Measurements from ENCODE around the gene OR2T2.
"Not testable (repeated sequence)": the region's sequence is repeated elsewhere in the genome, so short reads cannot be mapped to it uniquely, and the experiment has no call there.

The OR2T2 gene

DNA sequence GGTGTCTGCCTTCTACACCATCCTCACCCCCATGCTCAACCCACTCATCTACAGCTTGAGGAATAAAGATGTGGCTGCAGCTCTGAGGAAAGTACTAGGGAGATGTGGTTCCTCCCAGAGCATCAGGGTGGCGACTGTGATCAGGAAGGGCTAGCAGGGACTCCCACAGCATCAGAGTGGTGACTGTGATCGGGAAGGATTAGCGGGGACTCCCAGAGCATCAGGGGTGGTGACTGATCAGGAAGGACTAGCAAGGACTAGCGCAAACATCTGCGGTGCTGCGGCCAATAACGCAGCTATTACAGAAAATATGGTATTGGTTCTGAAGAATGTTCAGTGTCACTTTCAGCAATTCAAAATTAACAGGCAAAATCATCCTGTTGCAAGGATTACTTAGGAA is 8.2 kb downstream of the OR2T2 start:
- not testable (repeated sequence) for DNase-seq

DNA sequence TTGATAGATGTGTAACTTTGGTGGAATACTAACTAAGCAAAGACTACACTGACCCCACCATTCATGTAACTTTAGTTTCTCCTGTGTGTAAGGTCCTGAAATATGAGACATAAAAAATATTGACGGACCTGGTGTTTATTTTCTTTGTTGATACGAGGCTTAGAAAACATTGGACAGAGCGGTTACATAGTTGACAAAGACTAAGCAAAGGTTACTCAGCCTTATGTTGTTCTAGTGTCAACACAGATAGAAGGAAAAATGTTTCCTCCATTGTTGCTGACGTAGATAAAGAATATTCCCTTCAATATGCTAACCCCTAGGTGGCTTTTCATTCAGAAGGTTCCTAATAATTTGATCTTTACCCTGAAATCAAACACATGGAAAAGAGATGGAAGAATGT is 9.6 kb downstream of the OR2T2 start:
- not testable (repeated sequence) for DNase-seq

DNA sequence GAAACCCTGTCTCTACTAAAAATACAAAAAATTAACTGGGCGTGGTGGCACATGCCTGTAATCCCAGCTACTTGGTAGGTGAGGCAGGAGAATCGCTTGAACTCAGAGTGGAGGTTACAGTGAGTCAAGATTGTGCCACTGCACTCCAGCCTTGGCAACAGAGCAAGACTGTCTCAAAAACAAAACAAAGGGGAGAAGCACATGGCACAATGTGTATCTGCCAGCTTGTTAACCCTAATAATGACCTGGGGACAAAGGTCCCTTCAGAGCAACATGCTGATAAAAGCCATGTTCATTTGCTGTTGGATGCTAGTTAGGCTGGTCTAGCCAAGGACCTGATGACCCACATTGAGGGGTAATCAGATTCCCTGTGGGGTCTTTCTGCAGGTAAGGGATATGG is 11.2 kb downstream of the OR2T2 start:
- not testable (repeated sequence) for DNase-seq

DNA sequence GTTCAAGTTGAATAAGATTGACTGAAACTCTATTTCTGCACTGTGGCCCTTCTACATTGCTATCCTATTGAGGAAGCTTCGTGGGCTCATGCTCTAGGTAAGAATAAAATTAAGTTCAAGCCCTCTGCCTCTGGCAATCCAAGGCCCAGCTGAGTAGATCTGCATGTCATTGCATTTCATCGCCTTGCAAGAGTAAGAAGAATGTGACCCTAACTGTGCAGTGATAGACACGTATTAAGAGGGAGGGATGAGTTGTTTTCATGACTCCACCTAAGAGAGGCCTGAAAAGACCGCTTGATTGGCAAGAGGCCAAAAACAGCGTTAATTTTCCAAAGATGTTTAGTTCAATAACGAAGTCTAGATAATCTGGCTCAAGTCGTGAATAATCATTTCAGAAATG is 13.7 kb downstream of the OR2T2 start:
- not testable (repeated sequence) for DNase-seq

DNA sequence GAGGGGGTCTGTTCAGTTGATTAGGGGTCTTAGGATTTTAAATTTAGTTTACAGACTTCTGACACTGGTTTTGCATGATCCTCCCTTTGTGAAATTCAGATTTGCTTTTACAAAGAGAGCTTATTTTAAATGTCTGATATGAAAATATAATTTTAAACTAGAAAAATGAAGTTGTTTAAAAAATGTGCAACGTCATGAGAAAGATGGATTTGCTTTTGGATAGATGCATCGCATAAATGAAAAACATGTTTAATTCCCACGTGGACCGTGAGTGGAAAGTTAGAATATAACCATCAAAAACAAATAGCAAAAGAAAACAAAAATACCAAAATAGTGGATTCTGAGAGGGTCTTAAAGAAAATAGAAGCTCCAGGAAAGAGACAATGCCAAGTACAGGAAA is 25.7 kb downstream of the OR2T2 start:
- DNase-seq: no peak

DNA sequence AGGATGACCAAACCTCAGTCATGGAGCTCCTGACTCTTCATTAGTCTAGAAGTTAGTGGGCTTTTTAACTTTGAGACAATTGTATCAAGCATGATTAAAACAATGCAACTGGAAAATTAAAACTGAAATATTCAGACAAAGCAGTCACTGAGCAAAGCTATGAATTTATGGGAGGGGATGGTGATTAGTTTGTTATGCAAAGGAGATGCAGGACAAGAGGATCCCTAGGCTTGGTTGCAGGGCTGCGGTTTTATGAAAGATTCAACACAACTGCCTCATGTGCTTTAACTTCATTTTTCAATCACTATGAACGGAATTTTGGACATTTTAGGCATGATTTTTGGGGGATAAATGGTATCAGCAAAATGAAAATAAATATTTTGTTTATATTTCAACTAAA is 26.7 kb downstream of the OR2T2 start:
- not testable (repeated sequence) for DNase-seq

DNA sequence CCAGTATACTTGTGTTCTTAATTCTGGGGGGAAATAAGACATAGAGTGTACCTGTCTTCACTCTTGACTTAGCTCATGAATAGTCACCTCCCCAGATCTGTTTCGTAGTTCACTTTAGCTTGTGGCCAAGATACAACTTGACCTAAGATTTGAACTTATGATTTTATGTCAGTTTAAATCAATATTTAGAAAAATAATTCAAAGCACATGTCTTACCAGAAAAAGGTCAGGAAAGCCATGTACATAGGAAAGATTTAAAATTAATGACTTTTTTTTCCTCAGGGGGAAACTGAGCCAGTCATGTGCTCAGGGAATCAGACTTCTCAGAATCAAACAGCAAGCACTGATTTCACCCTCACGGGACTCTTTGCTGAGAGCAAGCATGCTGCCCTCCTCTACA is 27.6 kb downstream of the OR2T2 start, which contains the start of gene OR2T3:
Gene OR2T3 (plus strand): TSS at position 301 of the 400 bp plus-strand sequence. CDS start 0 bp downstream, at position 301.
- not testable (repeated sequence) for DNase-seq

DNA sequence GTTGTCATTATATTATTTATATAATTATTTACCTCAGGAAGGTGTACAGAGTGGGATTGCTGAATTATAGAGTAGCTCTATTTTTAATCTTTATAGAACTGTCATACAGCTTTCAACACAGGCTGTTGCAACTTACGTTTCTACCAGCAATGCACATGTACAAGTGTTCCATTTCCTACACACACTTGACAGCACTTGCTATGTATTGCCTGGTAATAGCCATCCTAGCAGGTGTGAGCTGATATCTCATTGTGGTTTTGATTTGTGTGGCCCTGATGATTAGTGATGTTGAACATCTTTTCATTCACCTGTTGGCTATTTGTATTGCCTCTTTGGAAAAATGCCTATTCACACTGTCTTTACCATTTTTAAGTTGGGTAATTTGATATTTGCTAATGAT is 30.2 kb downstream of the OR2T2 start:
- not testable (repeated sequence) for DNase-seq

DNA sequence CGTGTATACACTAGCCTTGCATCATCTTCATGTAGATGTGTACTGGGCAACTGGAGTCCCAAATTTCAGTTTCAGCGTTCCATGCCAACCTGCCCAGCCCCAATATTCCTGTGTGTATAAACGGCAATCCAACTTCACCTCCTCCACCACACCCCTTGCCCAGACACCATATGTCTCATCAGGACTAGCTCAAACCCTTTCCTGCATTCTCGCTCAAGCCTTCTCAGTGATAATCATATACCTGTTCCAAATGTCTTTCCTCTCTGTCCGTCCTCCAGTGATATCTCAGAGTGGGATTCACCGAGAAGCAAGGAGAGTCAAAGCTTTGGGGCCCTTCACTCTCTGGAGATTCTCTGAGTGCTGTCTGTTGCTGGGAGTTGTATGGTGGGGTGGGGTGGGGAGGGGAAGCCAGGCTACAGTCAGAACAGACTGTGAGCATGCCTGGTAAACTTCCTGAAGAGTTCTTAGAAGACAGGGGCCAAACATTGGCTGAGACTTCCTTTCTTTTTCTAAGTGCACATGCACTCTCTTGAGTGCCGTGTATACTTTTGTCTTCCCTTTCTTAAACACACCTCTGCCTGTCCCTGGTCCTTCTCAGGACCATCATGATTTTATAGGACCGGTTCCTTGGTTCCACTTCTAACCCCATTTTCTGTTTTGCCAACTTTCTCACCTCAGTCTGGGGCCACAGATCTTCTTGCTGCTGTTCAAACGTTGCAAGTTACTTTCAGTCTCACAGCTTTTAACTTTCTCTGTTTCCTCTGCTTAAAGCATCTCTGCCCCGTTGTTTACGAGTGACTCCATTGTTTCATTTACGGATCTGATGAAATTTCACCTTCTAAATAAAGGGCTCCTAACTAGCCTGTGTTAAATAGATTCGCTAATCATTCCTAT is 36.5 kb downstream of the OR2T2 start:
- DNase-seq: not testable (repeated sequence)

DNA sequence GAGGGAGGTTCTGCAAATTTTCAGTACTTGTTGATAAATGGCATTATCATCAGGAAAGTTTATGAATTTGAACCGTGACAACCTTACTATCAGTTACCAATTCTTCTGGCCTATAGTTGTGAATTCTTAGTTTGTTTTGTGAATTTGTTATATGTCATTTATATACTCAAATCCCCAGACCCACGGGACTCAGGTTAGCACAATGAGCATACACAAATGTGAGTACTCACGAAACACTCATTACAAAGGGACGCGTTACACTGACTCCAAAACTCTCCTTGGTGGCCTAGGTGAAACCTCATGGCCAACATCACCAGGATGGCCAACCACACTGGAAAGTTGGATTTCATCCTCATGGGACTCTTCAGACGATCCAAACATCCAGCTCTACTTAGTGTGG is 42.9 kb downstream of the OR2T2 start, which contains the start of gene OR2T5:
Gene OR2T5 (plus strand): TSS at position 301 of the 400 bp plus-strand sequence. CDS start 0 bp downstream, at position 301.
- not testable (repeated sequence) for DNase-seq

DNA sequence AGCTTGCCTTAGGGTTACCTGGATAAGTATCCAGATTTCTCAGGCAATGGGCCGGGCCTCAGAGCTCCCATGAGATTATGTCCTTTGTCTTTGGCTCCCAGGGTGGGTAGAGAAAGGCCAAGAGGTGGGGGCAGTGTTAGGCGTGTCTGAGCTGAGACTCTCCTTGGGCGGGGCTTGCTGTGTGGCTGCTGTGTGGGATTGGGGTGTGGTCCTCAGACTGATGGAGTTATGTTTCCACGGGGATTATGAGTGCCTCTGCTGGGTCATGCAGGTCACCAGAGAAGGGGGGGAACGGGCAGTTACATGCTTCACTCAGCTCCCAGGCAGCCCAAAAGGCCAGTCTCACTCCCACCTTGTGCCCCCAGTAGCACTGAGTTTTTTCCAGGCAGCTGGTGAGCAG is 51.2 kb downstream of the OR2T2 start:
- DNase-seq: not testable (repeated sequence)

DNA sequence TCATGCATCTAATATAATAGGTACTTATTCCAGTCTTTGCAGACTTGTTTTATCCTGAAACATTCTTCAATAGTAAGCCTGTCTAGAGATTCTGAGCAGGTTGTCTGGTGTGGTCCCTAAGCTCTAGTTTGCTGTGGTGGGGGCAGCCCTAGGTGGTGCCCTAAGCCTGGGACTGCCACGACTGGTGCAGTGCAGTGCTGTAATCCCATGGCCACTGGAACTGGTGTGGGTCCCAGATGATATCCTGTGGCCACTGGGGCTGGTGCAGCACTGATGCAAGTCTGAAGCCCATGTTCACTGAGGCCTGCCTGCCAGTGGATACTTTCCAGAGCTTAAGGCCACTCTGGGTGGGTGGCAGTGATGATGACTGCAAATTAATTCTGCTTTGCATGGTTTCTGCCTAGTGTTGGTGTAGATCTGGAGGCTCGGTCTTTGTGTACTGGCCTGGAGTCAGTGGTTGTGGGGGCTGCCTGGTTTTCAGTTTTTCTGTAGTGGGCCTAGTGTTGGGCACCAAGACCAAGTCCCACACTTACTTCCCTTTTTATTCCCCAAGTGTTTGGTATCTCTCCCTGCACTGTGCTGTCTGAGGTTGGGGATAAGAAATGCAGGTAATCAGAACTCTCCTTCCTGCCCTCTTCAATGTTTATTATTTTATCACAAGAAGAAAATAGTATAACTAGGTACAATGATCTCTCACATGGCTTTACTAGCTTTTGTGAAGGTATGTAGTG is 55.0 kb downstream of the OR2T2 start:
- not testable (repeated sequence) for DNase-seq
